Measurements from ENCODE around the gene INO80.

Gene INO80

DNA sequence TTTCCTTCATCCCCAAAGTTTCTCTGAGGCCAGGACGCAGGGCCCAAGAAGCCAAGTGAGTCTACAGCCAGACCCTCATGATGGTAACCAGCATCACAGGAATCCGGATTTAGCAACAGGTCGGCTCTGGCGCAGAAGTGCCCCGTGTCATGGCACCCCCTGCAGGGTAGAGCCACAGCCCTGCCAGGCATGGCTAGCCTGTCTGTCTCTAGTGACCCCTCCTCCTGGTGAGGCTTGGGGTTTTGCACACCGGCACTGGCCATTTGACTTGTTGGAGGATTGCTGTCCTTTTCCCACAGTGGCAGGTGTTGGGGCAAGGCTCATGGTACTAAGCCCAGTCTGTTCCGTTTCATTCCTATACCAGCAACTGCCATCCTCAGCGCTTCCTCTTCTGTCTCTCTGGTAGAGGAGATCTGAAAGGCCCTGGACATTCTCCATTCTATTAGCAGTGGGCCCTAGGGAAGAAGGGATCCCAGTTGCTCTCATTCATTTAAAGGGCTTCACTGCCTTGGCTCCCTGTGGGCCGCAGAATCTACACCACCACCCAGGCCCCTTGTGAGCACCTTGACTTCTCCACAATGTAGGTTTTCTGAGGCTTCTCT, 172.2 kb downstream of the INO80 start:
- DNase-seq = no peak

- DNase-seq = no peak
Measured at GRCh38 chr15:40942878-40943277, 173.2 kb downstream of the INO80 start.

DNA sequence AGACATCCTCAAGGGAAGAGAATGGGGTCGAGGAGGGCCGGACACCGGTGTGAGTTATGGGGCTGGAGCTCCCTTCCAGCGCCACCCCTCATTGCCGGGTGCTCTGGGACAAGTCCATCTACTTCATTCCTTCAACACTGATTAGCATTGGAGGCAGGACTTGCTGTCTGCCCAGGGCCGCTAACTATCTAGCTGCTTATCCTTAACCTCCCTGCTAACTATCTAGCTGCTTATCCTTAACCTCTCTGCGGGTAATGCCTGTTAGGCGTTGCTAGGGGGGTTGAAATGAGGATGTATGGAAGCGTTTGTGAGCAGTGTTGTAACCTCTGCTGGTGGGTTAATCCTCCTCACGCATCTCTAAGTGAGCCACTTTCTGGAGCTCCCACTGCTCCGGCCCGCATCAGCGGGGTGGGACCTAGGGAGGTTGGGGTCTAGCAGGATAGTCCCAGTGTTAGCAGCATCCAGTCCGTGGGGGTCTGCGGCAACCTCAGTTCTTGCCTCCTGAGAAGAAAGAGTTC, 173.7 kb downstream of the INO80 start:
- peak; percentile 19 for DNase-seq

GRCh38 chr15:40941528-40942336, 174.3 kb downstream of the INO80 start:
- peak; percentile 82 for DNase-seq

DNA sequence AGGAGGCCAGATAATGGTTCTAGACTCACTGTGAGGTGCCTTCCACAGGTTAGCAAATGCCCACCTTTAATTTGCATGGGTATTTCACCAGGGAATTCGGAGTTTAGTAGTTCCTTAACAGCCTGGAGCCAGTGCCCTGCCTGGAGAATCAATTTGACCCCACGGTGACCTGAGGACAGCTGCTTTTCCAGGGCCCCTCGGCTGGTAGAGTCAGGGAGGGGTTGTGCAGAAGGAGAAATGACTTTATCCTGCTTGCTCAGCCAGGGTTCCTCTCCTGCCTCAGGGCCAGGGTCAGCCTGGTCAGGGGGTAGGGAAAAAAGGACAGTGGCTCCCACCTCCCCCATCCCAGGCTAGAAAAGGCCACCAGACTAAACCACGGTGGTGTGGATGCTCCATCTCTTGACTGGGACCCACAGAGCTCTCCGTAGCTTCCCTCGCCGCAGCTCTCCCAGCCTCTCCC, 175.0 kb downstream of the INO80 start:
- DNase-seq = no peak

GRCh38 chr15:40940296-40940801, 175.7 kb downstream of the INO80 start:
- DNase-seq = no peak

DNA sequence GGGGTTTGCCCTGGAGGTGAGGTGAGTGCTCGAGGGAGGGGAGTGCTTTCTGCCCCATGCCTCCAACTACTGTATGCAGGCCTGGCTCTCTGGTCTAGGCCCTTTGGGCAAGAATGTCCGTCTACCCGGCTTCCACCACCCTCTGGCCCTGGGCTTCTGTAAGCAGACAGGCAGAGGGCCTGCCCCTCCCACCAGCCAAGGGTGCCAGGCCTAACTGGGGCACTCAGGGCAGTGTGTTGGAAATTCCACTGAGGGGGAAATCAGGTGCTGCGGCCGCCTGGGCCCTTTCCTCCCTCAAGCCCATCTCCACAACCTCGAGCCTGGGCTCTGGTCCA, 177.6 kb downstream of the INO80 start:
- DNase-seq = no peak

DNA sequence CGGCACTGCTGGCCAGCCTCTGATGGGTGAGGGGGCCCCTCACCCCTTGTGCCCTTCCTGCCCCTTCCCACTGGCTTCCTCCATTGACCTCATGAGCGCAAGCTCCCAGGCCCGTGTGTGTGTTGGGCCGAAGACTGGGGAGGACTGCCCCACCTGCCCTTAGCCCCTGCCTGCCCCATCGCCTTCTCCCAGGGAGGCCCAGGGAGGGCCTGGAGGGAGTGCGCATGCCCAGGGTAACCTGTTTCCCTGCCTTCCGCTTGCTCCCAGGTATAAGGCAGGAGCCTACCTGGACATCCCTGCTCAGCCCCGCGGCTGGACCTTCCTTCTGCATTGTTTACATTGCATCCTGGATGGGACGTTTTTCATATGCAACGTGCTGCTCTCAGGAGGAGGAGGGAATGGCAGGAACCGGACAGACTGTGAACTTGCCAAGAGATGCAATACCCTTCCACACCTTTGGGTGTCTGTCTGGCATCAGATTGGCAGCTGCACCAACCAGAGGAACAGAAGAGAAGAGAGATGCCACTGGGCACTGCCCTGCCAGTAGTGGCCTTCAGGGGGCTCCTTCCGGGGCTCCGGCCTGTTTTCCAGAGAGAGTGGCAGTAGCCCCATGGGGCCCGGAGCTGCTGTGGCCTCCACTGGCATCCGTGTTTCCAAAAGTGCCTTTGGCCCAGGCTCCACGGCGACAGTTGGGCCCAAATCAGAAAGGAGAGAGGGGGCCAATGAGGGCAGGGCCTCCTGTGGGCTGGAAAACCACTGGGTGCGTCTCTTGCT, 178.1 kb downstream of the INO80 start:
- DNase-seq = no peak

DNA sequence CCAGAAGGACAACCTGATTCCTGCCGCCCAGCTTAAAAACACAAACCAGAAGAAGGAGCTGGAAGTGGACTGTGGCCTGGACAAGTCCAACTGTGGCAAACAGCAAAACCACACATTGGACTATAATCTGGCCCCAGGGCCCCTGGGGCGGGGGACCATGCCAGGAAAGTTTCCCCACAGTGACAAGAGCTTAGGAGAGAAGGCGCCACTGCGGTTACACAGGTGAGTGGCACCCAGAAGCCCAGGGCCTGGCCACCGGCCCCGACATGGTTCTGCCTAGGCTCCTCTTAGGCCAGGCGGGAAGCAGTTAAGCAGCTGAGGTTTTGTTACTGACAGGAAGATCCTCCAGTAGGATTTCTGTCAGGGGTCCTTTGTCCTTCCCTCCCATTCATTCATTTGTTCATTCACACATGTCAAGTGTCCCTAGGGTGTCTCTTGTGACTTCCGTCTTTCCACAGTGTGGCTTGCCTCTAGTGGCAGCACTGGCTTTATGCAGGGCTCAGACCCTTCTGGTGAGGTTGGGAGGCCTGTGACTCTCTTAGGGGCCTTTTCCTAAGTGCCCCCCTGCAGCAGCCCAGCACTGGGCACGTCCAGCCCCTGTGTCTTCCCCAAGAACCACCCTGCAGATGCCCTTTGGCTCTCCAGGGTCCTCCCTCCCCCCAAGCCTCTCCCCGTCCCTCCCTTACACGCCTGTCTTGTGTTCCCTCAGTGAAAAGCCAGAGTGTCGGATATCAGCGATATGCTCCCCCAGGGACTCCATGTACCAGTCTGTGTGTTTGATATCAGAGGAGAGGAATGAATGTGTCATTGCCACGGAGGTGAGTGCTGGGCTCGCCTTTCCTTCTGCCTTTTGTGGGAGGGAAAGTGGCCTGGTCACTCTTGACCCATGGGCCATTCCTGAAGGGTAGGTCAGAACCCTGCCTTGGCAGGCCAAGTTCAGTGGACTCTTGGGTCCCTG, 179.1 kb downstream of the INO80 start:
- DNase-seq = peak; percentile 65

DNA sequence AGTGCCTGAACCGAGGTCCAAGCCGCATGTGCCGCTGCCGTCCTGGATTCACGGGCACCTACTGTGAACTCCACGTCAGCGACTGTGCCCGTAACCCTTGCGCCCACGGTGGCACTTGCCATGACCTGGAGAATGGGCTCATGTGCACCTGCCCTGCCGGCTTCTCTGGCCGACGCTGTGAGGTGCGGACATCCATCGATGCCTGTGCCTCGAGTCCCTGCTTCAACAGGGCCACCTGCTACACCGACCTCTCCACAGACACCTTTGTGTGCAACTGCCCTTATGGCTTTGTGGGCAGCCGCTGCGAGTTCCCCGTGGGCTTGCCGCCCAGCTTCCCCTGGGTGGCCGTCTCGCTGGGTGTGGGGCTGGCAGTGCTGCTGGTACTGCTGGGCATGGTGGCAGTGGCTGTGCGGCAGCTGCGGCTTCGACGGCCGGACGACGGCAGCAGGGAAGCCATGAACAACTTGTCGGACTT, 179.8 kb downstream of the INO80 start:
- DNase-seq = no peak

DNA sequence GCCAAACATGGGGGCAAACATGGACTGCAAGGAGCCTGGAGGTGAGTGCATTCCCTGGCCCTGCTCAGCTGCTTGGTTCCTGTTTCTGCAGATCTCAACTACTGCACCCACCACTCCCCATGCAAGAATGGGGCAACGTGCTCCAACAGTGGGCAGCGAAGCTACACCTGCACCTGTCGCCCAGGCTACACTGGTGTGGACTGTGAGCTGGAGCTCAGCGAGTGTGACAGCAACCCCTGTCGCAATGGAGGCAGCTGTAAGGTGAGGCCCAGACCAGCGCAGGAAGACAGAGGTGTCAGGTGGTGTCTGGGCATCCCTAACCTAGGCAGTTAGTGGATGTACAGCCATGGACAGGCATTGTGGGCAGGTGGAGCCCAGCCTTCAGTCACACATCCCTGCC, 181.6 kb downstream of the INO80 start:
- no peak for DNase-seq

- no peak for DNase-seq
Measured at GRCh38 chr15:40933517-40933902, 182.6 kb downstream of the INO80 start.

DNA sequence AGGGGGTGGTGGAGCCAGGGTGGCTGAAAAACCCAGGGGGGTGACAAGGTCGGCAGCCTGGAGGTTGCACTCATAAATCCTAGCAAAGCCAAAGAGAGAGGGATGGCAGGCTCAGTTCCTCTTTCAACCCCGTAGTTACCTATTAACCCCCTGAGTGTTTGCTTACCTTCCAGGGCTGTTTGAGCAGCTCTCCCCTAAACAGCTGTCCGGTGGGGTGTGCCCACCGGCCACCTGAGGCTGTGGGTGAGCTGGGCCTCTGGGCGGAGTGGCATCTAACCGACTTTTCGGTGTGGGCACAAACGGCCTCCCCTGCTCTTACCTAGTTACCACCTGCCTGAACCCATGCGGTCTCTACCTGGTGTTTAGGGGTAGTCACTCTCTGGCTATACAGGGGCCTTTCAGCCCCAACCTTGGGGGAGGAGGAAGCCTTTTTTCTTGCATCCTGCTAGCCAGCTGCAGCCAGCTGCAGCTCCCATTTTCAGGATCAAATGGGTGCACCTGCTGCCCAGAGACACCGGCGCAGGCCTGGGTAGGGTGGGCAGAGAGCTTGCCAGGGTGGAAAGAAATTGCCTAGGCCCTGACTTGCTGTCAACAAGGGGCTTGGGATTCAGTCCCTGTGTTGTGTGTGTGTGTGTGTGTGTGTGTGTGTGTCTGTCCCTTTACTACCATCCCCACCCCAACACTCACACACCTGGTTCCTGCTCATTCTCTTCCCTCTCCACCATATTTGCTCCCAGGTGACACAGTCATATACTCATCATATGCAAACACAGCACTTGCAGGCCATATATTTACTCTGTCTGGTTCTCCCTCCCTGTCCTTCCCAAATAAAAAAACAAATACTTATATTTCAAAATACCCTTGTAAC, 183.2 kb downstream of the INO80 start:
- no peak for DNase-seq

DNA sequence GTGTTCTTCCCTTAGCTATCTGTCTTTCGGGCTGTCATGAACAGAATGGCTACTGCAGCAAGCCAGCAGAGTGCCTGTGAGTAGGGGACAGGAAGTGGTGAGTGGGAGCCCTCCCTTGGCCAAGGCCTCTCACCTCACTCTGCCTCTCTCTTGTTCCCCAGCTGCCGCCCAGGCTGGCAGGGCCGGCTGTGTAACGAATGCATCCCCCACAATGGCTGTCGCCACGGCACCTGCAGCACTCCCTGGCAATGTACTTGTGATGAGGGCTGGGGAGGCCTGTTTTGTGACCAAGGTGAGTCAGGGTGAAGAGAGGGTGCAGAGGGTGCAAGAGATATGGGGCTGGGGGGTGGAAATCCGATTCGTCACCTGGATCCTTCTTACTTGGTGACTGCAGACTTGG, 183.9 kb downstream of the INO80 start:
- DNase-seq = no peak

- no peak for DNase-seq
Measured at GRCh38 chr15:40931300-40932142, 184.6 kb downstream of the INO80 start.

- DNase-seq = no peak
Measured at GRCh38 chr15:40930430-40931299, 185.4 kb downstream of the INO80 start.

DNA sequence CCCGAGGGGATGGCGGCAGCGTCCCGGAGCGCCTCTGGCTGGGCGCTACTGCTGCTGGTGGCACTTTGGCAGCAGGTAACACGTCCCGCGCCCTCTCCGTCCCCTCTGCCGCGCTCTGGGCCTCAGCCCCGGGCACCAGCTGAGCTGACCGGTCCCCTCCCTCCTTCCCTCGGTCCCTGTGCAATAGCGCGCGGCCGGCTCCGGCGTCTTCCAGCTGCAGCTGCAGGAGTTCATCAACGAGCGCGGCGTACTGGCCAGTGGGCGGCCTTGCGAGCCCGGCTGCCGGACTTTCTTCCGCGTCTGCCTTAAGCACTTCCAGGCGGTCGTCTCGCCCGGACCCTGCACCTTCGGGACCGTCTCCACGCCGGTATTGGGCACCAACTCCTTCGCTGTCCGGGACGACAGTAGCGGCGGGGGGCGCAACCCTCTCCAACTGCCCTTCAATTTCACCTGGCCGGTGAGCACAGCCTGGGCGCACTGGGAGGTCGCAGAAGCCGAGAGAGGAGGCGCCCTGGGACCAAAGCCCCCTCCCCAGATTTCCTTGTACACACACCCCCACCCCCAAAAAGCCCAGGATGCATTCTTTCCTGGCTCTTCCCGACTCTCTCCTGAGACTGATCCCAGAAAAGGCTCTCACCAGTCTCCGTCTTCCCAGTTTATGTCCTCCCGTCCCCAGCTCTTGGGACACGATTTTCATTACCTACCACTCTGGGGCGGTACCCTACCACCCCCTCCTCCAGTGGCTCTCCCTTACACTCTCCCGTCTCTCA, 186.2 kb downstream of the INO80 start:
- no peak for DNase-seq
